Effector memory CD4-positive, alpha-beta T cell (primary cell): ENCODE results near the gene GJD3.
A peak's percentile ranks its signal among the peaks of the same experiment; 100 is the strongest.

Experiments
- DNase-seq, 3 donors: peaks; one replicate each; pipeline ENCODE4 v3.0.0-alpha.2; 2020
- H3K27ac ChIP-seq: 2 replicates; pipeline ENCODE4 v1.7.0; 2013; ENCODE audit warnings: mild to moderate bottlenecking, low read length, moderate library complexity; ENCODE audit not compliant: insufficient read depth, poor library complexity, severe bottlenecking
- H3K27me3 ChIP-seq: replicated peaks from 2 replicates; pipeline ENCODE4 v1.7.0; 2013; ENCODE audit warnings: mild to moderate bottlenecking, low read length; ENCODE audit not compliant: insufficient read depth, control insufficient read depth, poor library complexity, severe bottlenecking
- H3K36me3 ChIP-seq: 2 replicates; pipeline ENCODE4 v1.7.0; 2013; ENCODE audit warnings: mild to moderate bottlenecking, low read length, moderate library complexity; ENCODE audit not compliant: control insufficient read depth, insufficient read depth
- H3K4me1 ChIP-seq: 2 replicates; pipeline ENCODE4 v1.7.0; 2013; ENCODE audit warnings: low read length, mild to moderate bottlenecking; ENCODE audit not compliant: control insufficient read depth, insufficient read depth, poor library complexity, severe bottlenecking
- H3K4me3 ChIP-seq: 2 replicates; pipeline ENCODE4 v1.7.0; 2013; ENCODE audit warnings: low read length, low read depth, mild to moderate bottlenecking; ENCODE audit not compliant: insufficient read depth, poor library complexity, severe bottlenecking
- H3K9me3 ChIP-seq: 2 replicates; pipeline ENCODE4 v1.7.0; 2013; ENCODE audit warnings: mild to moderate bottlenecking, low read length, moderate library complexity; ENCODE audit not compliant: control insufficient read depth

Gene GJD3

DNA sequence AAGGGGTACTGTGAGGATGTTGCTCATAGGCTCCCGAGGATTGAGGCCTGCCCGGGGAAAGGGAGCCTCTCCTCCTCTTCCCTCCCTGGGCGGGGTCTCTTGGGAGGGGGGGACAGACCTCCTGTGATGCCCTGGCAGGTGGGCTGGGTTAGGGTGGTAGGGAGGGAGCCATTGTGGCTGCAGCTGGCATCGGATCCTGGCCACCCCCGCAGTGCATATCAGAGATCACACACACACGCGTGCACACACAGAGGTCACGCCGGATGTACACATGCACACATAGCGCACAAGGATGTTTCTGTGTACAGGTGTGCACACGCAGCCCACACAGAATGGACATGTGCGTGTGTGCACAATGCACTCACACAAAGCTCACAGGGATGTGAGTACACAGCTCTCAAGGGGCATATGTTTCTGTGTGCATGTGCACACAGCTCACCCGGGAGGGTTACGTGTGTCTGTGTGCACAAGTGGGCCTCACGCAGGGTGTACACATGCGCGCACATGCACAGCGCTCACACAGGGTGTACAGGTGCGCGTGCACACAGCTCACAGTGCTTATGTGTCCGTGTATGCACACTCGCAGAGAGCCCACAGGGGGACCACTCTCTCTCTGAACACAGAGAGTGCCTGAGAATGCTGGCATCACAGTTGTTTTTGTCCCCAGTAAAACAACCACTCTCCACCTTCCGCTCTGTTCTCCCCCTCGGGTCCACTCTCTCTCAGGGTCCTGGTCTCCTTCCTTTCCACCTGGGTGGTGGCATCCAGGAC, 2.4 kb downstream of the GJD3 start:
- no peaks in the 10 kb centered on the region for H3K27me3 ChIP-seq
- no peak overlapping the region for H3K27ac ChIP-seq
- H3K36me3 ChIP-seq, result no peaks in the 10 kb centered on the region
- H3K4me3 ChIP-seq, result no peak overlapping the region
- no peak for DNase-seq
- H3K4me1 ChIP-seq, result peaks cover 4% of the 10 kb centered on the region
- H3K9me3 ChIP-seq, result no peaks in the 10 kb centered on the region

DNA sequence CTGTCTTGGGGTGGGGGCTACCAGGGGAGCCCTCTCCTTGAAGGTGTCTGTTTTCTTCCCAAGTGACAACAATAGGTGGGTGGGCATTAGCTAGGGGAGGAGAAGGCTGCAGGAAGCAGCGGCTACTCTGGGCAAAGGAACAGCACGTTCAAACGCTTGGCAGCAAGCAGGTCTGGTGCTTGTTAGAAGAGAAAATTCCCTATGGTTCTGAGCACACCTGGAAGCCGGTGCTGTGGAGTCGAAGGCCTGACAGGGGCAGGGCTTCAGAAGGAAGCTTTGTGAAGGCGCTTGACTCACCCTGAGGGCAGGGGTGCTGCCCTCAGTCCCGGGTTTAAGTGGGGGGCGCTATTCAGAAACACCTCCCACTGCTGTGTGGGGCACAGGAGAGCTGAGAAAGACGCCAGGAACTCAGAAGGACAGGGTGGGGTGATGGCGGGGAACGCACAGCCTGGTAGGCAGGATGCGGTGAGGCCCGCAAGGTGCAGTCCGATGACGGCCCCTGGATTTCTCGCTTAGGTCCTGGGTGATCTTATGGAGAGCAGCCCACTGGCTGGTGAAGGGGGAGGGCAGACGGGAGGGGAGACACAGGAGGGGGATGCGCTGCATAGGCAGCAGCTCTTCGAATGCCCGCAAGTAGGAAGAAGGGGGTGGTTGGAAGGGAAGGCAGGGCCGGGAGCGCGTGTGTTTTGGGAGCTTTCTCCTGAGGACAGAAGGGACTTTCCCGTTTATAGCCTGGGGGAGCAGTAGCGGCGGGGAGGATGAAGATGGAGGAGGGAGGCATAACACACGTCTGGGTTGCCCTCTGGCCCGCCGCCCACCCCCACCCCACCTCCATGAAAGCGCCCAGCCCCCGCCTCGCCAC, 3.2 kb downstream of the GJD3 start:
- Histone ChIP-seq H3K27ac (no peak overlapping the region), H3K4me1 (peaks cover 4% of the 10 kb centered on the region), H3K9me3 (no peaks in the 10 kb centered on the region), H3K4me3 (no peak overlapping the region), H3K27me3 (no peaks in the 10 kb centered on the region), H3K36me3 (peaks cover 3% of the 10 kb centered on the region)
- DNase-seq, result no peak

DNA sequence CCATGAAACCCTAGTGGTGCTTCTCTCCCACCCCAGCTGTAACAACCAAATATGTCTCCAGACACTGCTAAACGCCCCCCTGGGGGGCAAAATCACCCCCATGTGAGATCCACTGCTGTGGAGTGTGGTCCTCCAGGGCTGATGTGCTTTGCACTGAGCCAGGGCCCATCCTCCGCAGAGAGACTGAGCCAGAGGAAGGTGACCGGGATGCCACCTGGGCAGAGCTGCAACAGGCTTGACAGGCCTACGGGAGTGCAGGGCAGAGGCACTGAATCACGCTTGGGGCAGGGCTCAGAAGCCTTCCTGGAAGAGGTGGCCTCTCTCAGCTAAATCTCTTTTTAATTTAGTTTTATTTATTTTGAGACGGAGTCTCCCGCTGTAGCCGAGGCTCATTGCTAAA, 4.4 kb downstream of the GJD3 start:
- Histone ChIP-seq H3K4me3 (no peak overlapping the region), H3K27me3 (no peaks in the 10 kb centered on the region), H3K36me3 (peaks cover 15% of the 10 kb centered on the region), H3K4me1 (peaks cover 4% of the 10 kb centered on the region), H3K27ac (no peak overlapping the region), H3K9me3 (no peaks in the 10 kb centered on the region)
- no peak for DNase-seq

DNA sequence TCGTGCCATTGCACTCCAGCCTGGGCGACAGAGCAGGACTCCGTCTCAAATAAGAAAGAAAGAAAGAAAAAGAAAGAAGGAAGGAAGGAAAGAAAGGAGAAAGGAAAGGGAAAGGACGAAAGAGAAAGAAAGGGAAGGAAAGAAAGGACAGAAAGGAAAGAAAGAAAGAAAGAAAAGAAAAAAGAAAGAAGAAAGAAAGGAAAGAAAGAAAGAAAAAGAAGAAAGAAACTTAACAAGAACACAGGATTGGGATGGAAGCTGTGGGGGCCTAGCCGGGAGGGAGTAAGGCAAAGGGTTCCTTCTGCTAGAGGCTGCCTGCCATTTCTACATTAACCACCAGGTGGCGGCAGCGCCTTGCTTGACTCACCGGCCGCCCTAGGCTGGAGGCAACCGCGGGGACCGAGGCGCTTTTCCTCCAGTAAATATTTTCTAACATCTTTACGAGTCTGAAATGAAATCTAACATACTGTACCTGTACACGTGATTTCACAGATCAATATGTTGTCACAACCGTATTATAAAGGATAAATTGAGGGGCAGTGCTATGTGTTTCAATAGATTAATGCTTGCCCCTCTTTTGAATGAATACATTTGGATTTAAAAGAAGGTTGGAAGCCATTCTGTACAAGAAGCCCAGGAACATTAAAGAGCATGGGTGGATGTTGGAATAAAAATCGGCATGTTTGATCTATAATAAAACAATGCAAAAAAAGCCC, 6.1 kb downstream of the GJD3 start:
- DNase-seq, result peak; percentile 71 to 82 (median 78)
- Histone ChIP-seq H3K4me3 (no peak overlapping the region), H3K4me1 (peaks cover 4% of the 10 kb centered on the region), H3K27ac (no peak overlapping the region), H3K9me3 (no peaks in the 10 kb centered on the region), H3K36me3 (peaks cover 29% of the 10 kb centered on the region), H3K27me3 (no peaks in the 10 kb centered on the region)

DNA sequence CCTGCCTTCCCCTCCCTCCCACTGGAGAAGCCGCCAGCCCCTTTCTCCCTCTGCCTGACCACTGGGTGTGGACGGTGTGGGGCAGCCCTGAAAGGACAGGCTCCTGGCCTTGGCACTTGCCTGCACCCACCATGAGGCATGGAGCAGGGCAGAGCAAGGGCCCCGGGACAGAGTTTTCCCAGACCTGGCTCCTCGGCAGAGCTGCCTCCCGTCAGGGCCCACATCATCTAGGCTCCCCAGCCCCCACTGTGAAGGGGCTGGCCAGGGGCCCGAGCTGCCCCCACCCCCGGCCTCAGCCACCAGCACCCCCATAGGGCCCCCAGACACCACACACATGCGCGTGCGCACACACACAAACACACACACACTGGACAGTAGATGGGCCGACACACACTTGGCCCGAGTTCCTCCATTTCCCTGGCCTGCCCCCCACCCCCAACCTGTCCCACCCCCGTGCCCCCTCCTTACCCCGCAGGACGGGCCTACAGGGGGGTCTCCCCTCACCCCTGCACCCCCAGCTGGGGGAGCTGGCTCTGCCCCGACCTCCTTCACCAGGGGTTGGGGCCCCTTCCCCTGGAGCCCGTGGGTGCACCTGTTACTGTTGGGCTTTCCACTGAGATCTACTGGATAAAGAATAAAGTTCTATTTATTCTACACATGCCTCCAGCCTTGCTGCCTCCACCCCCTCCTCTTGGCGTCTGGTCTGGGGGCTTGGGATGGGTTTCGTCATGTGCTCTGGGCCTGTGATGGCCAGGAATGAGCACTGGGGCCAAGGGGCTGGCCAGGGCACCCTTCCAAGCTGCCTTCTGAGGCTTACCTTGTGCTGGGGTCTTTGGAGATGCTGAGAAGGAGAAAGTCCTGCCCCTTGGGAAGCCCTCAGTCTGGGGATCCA, 7.3 kb downstream of the GJD3 start:
- Histone ChIP-seq H3K4me3 (no peak overlapping the region), H3K27me3 (no peaks in the 10 kb centered on the region), H3K4me1 (peaks cover 4% of the 10 kb centered on the region), H3K27ac (no peak overlapping the region), H3K36me3 (peaks cover 39% of the 10 kb centered on the region), H3K9me3 (no peaks in the 10 kb centered on the region)
- DNase-seq, result no peak

DNA sequence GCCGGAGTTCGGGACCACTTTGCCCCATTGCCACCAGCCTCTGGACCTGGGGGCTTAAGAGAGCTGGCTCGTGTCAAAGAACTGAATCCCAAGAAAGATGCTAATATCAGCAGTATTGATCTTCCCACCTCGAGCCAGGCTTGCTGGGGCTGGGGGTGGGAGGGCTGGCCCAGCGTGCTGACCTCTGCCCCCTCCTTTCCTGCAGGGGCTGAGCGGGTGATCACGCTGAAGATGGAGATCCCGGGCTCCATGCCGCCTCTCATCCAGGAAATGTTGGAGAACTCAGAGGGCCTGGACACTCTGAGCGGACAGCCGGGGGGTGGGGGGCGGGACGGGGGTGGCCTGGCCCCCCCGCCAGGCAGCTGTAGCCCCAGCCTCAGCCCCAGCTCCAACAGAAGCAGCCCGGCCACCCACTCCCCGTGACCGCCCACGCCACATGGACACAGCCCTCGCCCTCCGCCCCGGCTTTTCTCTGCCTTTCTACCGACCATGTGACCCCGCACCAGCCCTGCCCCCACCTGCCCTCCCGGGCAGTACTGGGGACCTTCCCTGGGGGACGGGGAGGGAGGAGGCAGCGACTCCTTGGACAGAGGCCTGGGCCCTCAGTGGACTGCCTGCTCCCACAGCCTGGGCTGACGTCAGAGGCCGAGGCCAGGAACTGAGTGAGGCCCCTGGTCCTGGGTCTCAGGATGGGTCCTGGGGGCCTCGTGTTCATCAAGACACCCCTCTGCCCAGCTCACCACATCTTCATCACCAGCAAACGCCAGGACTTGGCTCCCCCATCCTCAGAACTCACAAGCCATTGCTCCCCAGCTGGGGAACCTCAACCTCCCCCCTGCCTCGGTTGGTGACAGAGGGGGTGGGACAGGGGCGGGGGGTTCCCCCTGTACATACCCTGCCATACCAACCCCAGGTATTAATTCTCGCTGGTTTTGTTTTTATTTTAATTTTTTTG, 8.5 kb downstream of the GJD3 start:
- H3K4me3 ChIP-seq, result no peak overlapping the region
- no peaks in the 10 kb centered on the region for H3K9me3 ChIP-seq
- H3K27ac ChIP-seq, result no peak overlapping the region
- peaks cover 50% of the 10 kb centered on the region for H3K36me3 ChIP-seq
- peaks cover 4% of the 10 kb centered on the region for H3K4me1 ChIP-seq
- H3K27me3 ChIP-seq, result no peaks in the 10 kb centered on the region
- no peak for DNase-seq

DNA sequence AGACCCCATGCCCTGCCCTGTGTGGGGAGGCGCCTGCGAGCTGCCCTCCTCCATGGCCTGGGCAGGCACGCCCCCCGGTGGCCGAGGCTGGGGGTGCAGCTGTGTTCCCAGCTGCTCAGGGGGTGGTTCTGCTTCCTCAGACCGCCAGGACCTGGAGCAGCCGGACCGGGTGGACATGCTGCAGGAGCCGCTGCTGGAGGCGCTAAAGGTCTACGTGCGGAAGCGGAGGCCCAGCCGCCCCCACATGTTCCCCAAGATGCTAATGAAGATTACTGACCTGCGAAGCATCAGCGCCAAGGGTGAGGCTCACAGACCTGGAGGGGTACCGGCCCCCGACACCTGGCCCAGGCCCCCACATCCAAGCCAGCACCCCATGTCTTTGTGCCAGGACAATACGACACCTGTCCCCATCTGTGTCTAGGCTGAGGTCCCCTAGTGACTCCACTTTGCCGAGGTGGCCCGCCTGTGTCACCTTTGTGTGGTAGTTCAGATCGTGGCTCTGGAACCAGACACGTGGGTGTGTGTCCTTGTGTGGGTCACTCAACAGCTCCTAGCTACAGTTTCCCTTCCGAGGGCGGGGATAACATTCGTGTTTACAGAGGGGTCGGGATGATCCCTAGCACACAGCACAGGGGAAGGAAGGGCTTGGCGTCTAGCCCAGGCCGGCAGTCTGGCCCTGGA, 9.3 kb downstream of the GJD3 start:
- Histone ChIP-seq H3K4me1 (peaks cover 4% of the 10 kb centered on the region), H3K9me3 (no peaks in the 10 kb centered on the region), H3K36me3 (peaks cover 56% of the 10 kb centered on the region), H3K4me3 (no peak overlapping the region), H3K27ac (no peak overlapping the region), H3K27me3 (no peaks in the 10 kb centered on the region)
- peak; percentile 52 to 66 (median 56) for DNase-seq

DNA sequence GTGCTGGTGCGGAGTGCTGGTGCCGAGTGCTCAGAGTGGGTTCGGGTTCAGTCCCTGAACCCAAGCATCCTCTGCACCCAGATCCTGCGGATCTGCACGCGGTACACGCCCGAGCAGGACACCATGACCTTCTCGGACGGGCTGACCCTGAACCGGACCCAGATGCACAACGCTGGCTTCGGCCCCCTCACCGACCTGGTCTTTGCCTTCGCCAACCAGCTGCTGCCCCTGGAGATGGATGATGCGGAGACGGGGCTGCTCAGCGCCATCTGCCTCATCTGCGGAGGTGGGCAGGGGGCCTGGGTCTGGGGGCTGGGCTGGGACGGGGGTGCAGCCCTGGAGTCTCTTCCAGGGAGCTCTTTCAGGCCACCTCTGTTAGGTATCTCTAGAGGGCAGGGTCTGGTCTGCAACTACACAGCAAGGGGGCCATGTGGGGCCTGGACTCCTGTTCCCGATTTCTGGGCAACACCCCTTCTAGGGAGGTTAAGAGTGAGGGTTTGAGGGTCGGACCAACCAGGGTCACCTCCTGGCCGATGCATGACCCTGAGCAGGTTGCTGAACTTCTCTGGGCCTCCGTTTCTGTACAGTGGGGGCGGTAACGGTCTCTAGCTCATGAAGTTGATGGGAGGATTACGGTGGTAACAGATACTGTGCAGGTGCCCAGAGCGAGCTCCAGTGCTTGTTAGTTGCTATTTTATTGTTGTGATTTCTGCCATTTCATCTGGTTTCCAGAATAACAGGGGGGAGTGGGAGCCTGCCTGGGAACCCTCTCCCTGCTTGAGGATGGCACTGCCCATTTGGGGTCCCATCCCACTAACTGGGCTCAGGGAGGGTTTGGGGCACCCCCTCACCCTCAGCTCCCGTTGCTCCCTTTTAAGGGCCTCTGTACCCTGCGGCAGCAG, 10.1 kb downstream of the GJD3 start:
- no peaks in the 10 kb centered on the region for H3K27me3 ChIP-seq
- peaks cover 4% of the 10 kb centered on the region for H3K4me1 ChIP-seq
- peaks cover 64% of the 10 kb centered on the region for H3K36me3 ChIP-seq
- no peak for DNase-seq
- no peak overlapping the region for H3K4me3 ChIP-seq
- H3K9me3 ChIP-seq, result no peaks in the 10 kb centered on the region
- H3K27ac ChIP-seq, result no peak overlapping the region
